SK-N-SH treated with all-trans-retinoic acid at 6 μM for 48 hours (cell line): ENCODE data around the gene PACS1.

ENCODE experiments used
- ARNTL ChIP-seq: fragments of 450-650 bp; formaldehyde crosslinking; IDR thresholded peaks from 2 replicates; pipeline ENCODE4 v1.5.0; 2020; ENCODE audit warnings: low read depth, mild to moderate bottlenecking, moderate library complexity, borderline replicate concordance
- CSRNP3 ChIP-seq: fragments of 250-450 bp; sonication (Bioruptor Pico); IDR thresholded peaks from 2 replicates; pipeline ENCODE4 v1.5.1; 2021; ENCODE audit warnings: mild to moderate bottlenecking, moderate library complexity
- ESRRG ChIP-seq: fragments of 250-450 bp; sonication (Bioruptor Pico); IDR thresholded peaks from 2 replicates; pipeline ENCODE4 v1.6.1; 2021; ENCODE audit warnings: mild to moderate bottlenecking
- OSR1 ChIP-seq: fragments of 250-450 bp; sonication (Bioruptor Pico); IDR thresholded peaks from 2 replicates; pipeline ENCODE4 v1.8.0; 2022; ENCODE audit warnings: moderate library complexity, mild to moderate bottlenecking, inconsistent platforms

- TF ChIP-seq CSRNP3 (CRISPR knock-in tag) (no peak), ESRRG (CRISPR knock-in tag) (no peak), OSR1 (CRISPR knock-in tag) (no peak), ARNTL (CRISPR knock-in tag) (no peak)
Observed at GRCh38 chr11:66159324-66159984, 89.4 kb downstream of the PACS1 start.
